ENCODE data around the gene B2M. TPM values are rescaled to one million over a fixed set of nuclear protein-coding genes. Genes with fewer than 3 reads are reported as not detected.
"Not testable (repeated sequence)": the region's sequence is repeated elsewhere in the genome, so short reads cannot be mapped to it uniquely, and the experiment has no call there.

Gene B2M
- polyA plus RNA-seq, 2 donors, result 499 to 1,202 TPM

- Histone ChIP-seq H3K9me3 (ENCODE audit: control insufficient read depth in 2 of 2, insufficient read depth in 1 of 2, low read depth in 1 of 2, low read length in 1 of 2) (no peaks in the 10 kb centered on the region), H3K27ac (ENCODE audit: low read depth in 2 of 2, low read length in 1 of 2) (no peak overlapping the region), H3K4me3 (ENCODE audit: low read depth in 1 of 2, low read length in 2 of 2) (no peak overlapping the region), H3K27me3 (ENCODE audit: control insufficient read depth in 1 of 2, insufficient read depth in 2 of 2, low read length in 2 of 2) (no peaks in the 10 kb centered on the region), H3K4me1 (ENCODE audit: control insufficient read depth in 2 of 2, insufficient read depth in 2 of 2, low read length in 1 of 2) (no peaks in the 10 kb centered on the region), H3K36me3 (ENCODE audit: control insufficient read depth in 2 of 2, insufficient read depth in 2 of 2, low read length in 1 of 2) (no peaks in the 10 kb centered on the region)
Observed at GRCh38 chr15:44697014-44697413, 14.3 kb upstream of the B2M start.

- no peaks in the 10 kb centered on the region for H3K9me3 ChIP-seq (ENCODE audit: control insufficient read depth in 2 of 2, insufficient read depth in 1 of 2, low read depth in 1 of 2, low read length in 1 of 2)
- H3K36me3 ChIP-seq (ENCODE audit: control insufficient read depth in 2 of 2, insufficient read depth in 2 of 2, low read length in 1 of 2), result no peaks in the 10 kb centered on the region
- no peaks in the 10 kb centered on the region for H3K27me3 ChIP-seq (ENCODE audit: control insufficient read depth in 1 of 2, insufficient read depth in 2 of 2, low read length in 2 of 2)
- no peak overlapping the region for H3K4me3 ChIP-seq (ENCODE audit: low read depth in 1 of 2, low read length in 2 of 2)
- no peak overlapping the region for H3K27ac ChIP-seq (ENCODE audit: low read depth in 2 of 2, low read length in 1 of 2)
- H3K4me1 ChIP-seq (ENCODE audit: control insufficient read depth in 2 of 2, insufficient read depth in 2 of 2, low read length in 1 of 2), result no peaks in the 10 kb centered on the region
- 84 to 88% methylated on average over 2 of the region's 2 CpGs for WGBS, 2 donors
Observed at GRCh38 chr15:44698641-44699040, 12.7 kb upstream of the B2M start.

GRCh38 chr15:44700676-44701075 lies 10.6 kb upstream of the B2M start:
- not testable (repeated sequence) for H3K4me3 ChIP-seq (ENCODE audit: low read depth in 1 of 2, low read length in 2 of 2); H3K9me3 ChIP-seq (ENCODE audit: control insufficient read depth in 2 of 2, insufficient read depth in 1 of 2, low read depth in 1 of 2, low read length in 1 of 2); H3K27me3 ChIP-seq (ENCODE audit: control insufficient read depth in 1 of 2, insufficient read depth in 2 of 2, low read length in 2 of 2)

GRCh38 chr15:44705986-44706385 lies 5.3 kb upstream of the B2M start:
- H3K4me3 ChIP-seq (ENCODE audit: low read depth in 1 of 2, low read length in 2 of 2), result no peak overlapping the region
- no peaks in the 10 kb centered on the region for H3K27me3 ChIP-seq (ENCODE audit: control insufficient read depth in 1 of 2, insufficient read depth in 2 of 2, low read length in 2 of 2)
- H3K27ac ChIP-seq (ENCODE audit: low read depth in 2 of 2, low read length in 1 of 2), result no peak overlapping the region
- H3K36me3 ChIP-seq (ENCODE audit: control insufficient read depth in 2 of 2, insufficient read depth in 2 of 2, low read length in 1 of 2), result no peaks in the 10 kb centered on the region
- H3K9me3 ChIP-seq (ENCODE audit: control insufficient read depth in 2 of 2, insufficient read depth in 1 of 2, low read depth in 1 of 2, low read length in 1 of 2), result no peaks in the 10 kb centered on the region
- H3K4me1 ChIP-seq (ENCODE audit: control insufficient read depth in 2 of 2, insufficient read depth in 2 of 2, low read length in 1 of 2), result peaks cover 0 to 5% of the 10 kb centered on the region in 2 donors
- WGBS, 2 donors, result 71 to 86% methylated on average over 1 of the region's 1 CpG

More at GRCh38 chr15:44700676-44701075, 10.6 kb upstream of the B2M start:
- H3K36me3 ChIP-seq (ENCODE audit: control insufficient read depth in 2 of 2, insufficient read depth in 2 of 2, low read length in 1 of 2); H3K4me1 ChIP-seq (ENCODE audit: control insufficient read depth in 2 of 2, insufficient read depth in 2 of 2, low read length in 1 of 2); H3K27ac ChIP-seq (ENCODE audit: low read depth in 2 of 2, low read length in 1 of 2): not testable (repeated sequence)

- no peak overlapping the region for H3K27ac ChIP-seq (ENCODE audit: low read depth in 2 of 2, low read length in 1 of 2)
- no peaks in the 10 kb centered on the region for H3K9me3 ChIP-seq (ENCODE audit: control insufficient read depth in 2 of 2, insufficient read depth in 1 of 2, low read depth in 1 of 2, low read length in 1 of 2)
- H3K27me3 ChIP-seq (ENCODE audit: control insufficient read depth in 1 of 2, insufficient read depth in 2 of 2, low read length in 2 of 2), result no peaks in the 10 kb centered on the region
- peaks cover 0 to 5% of the 10 kb centered on the region in 2 donors for H3K4me1 ChIP-seq (ENCODE audit: control insufficient read depth in 2 of 2, insufficient read depth in 2 of 2, low read length in 1 of 2)
- no peaks in the 10 kb centered on the region for H3K36me3 ChIP-seq (ENCODE audit: control insufficient read depth in 2 of 2, insufficient read depth in 2 of 2, low read length in 1 of 2)
- H3K4me3 ChIP-seq (ENCODE audit: low read depth in 1 of 2, low read length in 2 of 2), result no peak overlapping the region
- 97 to 99% methylated on average over 2 of the region's 2 CpGs for WGBS, 2 donors
Observed at GRCh38 chr15:44706401-44706800, 4.9 kb upstream of the B2M start.

- Histone ChIP-seq H3K4me1 (ENCODE audit: control insufficient read depth in 2 of 2, insufficient read depth in 2 of 2, low read length in 1 of 2) (peaks cover 0 to 5% of the 10 kb centered on the region in 2 donors), H3K27me3 (ENCODE audit: control insufficient read depth in 1 of 2, insufficient read depth in 2 of 2, low read length in 2 of 2) (no peaks in the 10 kb centered on the region), H3K4me3 (ENCODE audit: low read depth in 1 of 2, low read length in 2 of 2) (no peak overlapping the region), H3K9me3 (ENCODE audit: control insufficient read depth in 2 of 2, insufficient read depth in 1 of 2, low read depth in 1 of 2, low read length in 1 of 2) (no peaks in the 10 kb centered on the region), H3K27ac (ENCODE audit: low read depth in 2 of 2, low read length in 1 of 2) (no peak overlapping the region), H3K36me3 (ENCODE audit: control insufficient read depth in 2 of 2, insufficient read depth in 2 of 2, low read length in 1 of 2) (no peaks in the 10 kb centered on the region)
- 80 to 84% methylated on average over 2 of the region's 2 CpGs for whole genome bisulfite sequencing, 2 donors
Observed at GRCh38 chr15:44706946-44707636, 4.2 kb upstream of the B2M start.

GRCh38 chr15:44710236-44711095 lies 851 bp upstream of the B2M start:
- Histone ChIP-seq H3K27ac (ENCODE audit: low read depth in 2 of 2, low read length in 1 of 2) (peak overlapping the region; percentile 99 to 100), H3K9me3 (ENCODE audit: control insufficient read depth in 2 of 2, insufficient read depth in 1 of 2, low read depth in 1 of 2, low read length in 1 of 2) (no peaks in the 10 kb centered on the region), H3K4me3 (ENCODE audit: low read depth in 1 of 2, low read length in 2 of 2) (peak overlapping the region; percentile 98 to 99), H3K36me3 (ENCODE audit: control insufficient read depth in 2 of 2, insufficient read depth in 2 of 2, low read length in 1 of 2) (no peaks in the 10 kb centered on the region), H3K4me1 (ENCODE audit: control insufficient read depth in 2 of 2, insufficient read depth in 2 of 2, low read length in 1 of 2) (peaks cover 0 to 5% of the 10 kb centered on the region in 2 donors), H3K27me3 (ENCODE audit: control insufficient read depth in 1 of 2, insufficient read depth in 2 of 2, low read length in 2 of 2) (no peaks in the 10 kb centered on the region)
- WGBS, 2 donors, result 20 to 23% methylated on average over 11 of the region's 11 CpGs

GRCh38 chr15:44711743-44712345 lies 527 bp downstream of the B2M start:
- H3K36me3 ChIP-seq (ENCODE audit: control insufficient read depth in 2 of 2, insufficient read depth in 2 of 2, low read length in 1 of 2), result peaks cover 9 to 11% of the 10 kb centered on the region in 2 donors
- peak overlapping the region; percentile 98 to 99 for H3K4me3 ChIP-seq (ENCODE audit: low read depth in 1 of 2, low read length in 2 of 2)
- peak overlapping the region; percentile 99 to 100 for H3K27ac ChIP-seq (ENCODE audit: low read depth in 2 of 2, low read length in 1 of 2)
- no peaks in the 10 kb centered on the region for H3K27me3 ChIP-seq (ENCODE audit: control insufficient read depth in 1 of 2, insufficient read depth in 2 of 2, low read length in 2 of 2)
- H3K9me3 ChIP-seq (ENCODE audit: control insufficient read depth in 2 of 2, insufficient read depth in 1 of 2, low read depth in 1 of 2, low read length in 1 of 2), result no peaks in the 10 kb centered on the region
- WGBS, 2 donors, result 0% methylated on average over 44 to 46 of the region's 46 CpGs
- peaks cover 0 to 5% of the 10 kb centered on the region in 2 donors for H3K4me1 ChIP-seq (ENCODE audit: control insufficient read depth in 2 of 2, insufficient read depth in 2 of 2, low read length in 1 of 2)

GRCh38 chr15:44712346-44713005 lies 1.2 kb downstream of the B2M start:
- 3 to 6% methylated on average over 24 of the region's 24 CpGs for WGBS, 2 donors

More at GRCh38 chr15:44712346-44713005, 1.2 kb downstream of the B2M start:
- H3K4me3 ChIP-seq (ENCODE audit: low read depth in 1 of 2, low read length in 2 of 2), result peak overlapping the region; percentile 61 to 99
- H3K4me1 ChIP-seq (ENCODE audit: control insufficient read depth in 2 of 2, insufficient read depth in 2 of 2, low read length in 1 of 2), result peaks cover 0 to 5% of the 10 kb centered on the region in 2 donors
- H3K27ac ChIP-seq (ENCODE audit: low read depth in 2 of 2, low read length in 1 of 2), result peak overlapping the region; percentile 89 to 99
- H3K27me3 ChIP-seq (ENCODE audit: control insufficient read depth in 1 of 2, insufficient read depth in 2 of 2, low read length in 2 of 2), result no peaks in the 10 kb centered on the region
- no peaks in the 10 kb centered on the region for H3K9me3 ChIP-seq (ENCODE audit: control insufficient read depth in 2 of 2, insufficient read depth in 1 of 2, low read depth in 1 of 2, low read length in 1 of 2)
- peaks cover 11% of the 10 kb centered on the region in 2 donors for H3K36me3 ChIP-seq (ENCODE audit: control insufficient read depth in 2 of 2, insufficient read depth in 2 of 2, low read length in 1 of 2)
